HG03103 (cell line): Measurements from ENCODE around the gene OR10V1.
"Not testable (repeated sequence)": the region's sequence is repeated elsewhere in the genome, so short reads cannot be mapped to it uniquely, and the experiment has no call there.

Experiments used
- ATAC-seq: cut with Tn5 transposase; IDR thresholded peaks from one replicate; pipeline ENCODE4 v1.9.1; 2021; ENCODE audit warnings: low read depth; ENCODE audit not compliant: unreplicated experiment

OR10V1 gene

GRCh38 chr11:59716051-59716450 lies 2.4 kb upstream of the OR10V1 start:
- ATAC-seq, result no peak

GRCh38 chr11:59710136-59710847 lies 3.4 kb downstream of the OR10V1 start:
- no peak for ATAC-seq

- ATAC-seq, result no peak
Measured at GRCh38 chr11:59708537-59708936, 5.1 kb downstream of the OR10V1 start.

GRCh38 chr11:59707371-59707770 lies 6.3 kb downstream of the OR10V1 start:
- no peak for ATAC-seq

GRCh38 chr11:59706518-59707285 lies 6.9 kb downstream of the OR10V1 start:
- ATAC-seq, result no peak

- ATAC-seq, result no peak
Measured at GRCh38 chr11:59705294-59705693, 8.4 kb downstream of the OR10V1 start.

GRCh38 chr11:59703515-59703914 lies 10.1 kb downstream of the OR10V1 start:
- ATAC-seq, result not testable (repeated sequence)

GRCh38 chr11:59700157-59700556 lies 13.5 kb downstream of the OR10V1 start:
- not testable (repeated sequence) for ATAC-seq

GRCh38 chr11:59698506-59698905 lies 15.1 kb downstream of the OR10V1 start:
- ATAC-seq, result no peak

GRCh38 chr11:59692915-59693314 lies 20.7 kb downstream of the OR10V1 start:
- no peak for ATAC-seq

- ATAC-seq, result no peak
Measured at GRCh38 chr11:59691156-59691555, 22.5 kb downstream of the OR10V1 start.

GRCh38 chr11:59689015-59689414 lies 24.6 kb downstream of the OR10V1 start:
- no peak for ATAC-seq

GRCh38 chr11:59681260-59681725 lies 32.4 kb downstream of the OR10V1 start:
- ATAC-seq, result not testable (repeated sequence)

GRCh38 chr11:59680287-59681154 lies 33.1 kb downstream of the OR10V1 start:
- ATAC-seq, result peak; percentile 96

- no peak for ATAC-seq
Measured at GRCh38 chr11:59679347-59679746, 34.3 kb downstream of the OR10V1 start.

GRCh38 chr11:59678813-59679165 lies 34.9 kb downstream of the OR10V1 start:
- ATAC-seq, result no peak

GRCh38 chr11:59678118-59678812 lies 35.4 kb downstream of the OR10V1 start:
- ATAC-seq, result no peak

- no peak for ATAC-seq
Measured at GRCh38 chr11:59676205-59676604, 37.4 kb downstream of the OR10V1 start.

- no peak for ATAC-seq
Measured at GRCh38 chr11:59674291-59674690, 39.4 kb downstream of the OR10V1 start.

- no peak for ATAC-seq
Measured at GRCh38 chr11:59673291-59673690, 40.4 kb downstream of the OR10V1 start.
